NB4 (cell line): Measurements from ENCODE around the gene RECQL5.
"Not testable (repeated sequence)": the region's sequence is repeated elsewhere in the genome, so short reads cannot be mapped to it uniquely, and the experiment has no call there.

Source experiments
- DNase-seq: peaks from one replicate; pipeline ENCODE4 v3.0.0; 2010; ENCODE audit warnings: low read depth
- H3K4me3 ChIP-seq: one replicate; pipeline ENCODE4 v1.5.1; 2011; ENCODE audit warnings: mild to moderate bottlenecking, low read depth, low read length, moderate library complexity
- CTCF ChIP-seq: IDR thresholded peaks from one replicate; pipeline ENCODE4 v1.5.1; 2012; ENCODE audit warnings: low read depth, low read length
- MYC ChIP-seq: IDR thresholded peaks from 2 replicates; pipeline ENCODE4 v1.6.1; 2011; ENCODE audit warnings: low read depth, low read length
- POLR2A ChIP-seq: IDR thresholded peaks from 2 replicates; pipeline ENCODE4 v1.6.1; 2011; ENCODE audit warnings: mild to moderate bottlenecking; ENCODE audit not compliant: insufficient read length; ENCODE audit errors: extremely low read depth
- TF ChIP-seq, protein P1 (sequence below): IDR thresholded peaks from 2 replicates; pipeline ENCODE4 v1.6.1; 2011; ENCODE audit warnings: low read depth, low read length

The RECQL5 gene

DNA sequence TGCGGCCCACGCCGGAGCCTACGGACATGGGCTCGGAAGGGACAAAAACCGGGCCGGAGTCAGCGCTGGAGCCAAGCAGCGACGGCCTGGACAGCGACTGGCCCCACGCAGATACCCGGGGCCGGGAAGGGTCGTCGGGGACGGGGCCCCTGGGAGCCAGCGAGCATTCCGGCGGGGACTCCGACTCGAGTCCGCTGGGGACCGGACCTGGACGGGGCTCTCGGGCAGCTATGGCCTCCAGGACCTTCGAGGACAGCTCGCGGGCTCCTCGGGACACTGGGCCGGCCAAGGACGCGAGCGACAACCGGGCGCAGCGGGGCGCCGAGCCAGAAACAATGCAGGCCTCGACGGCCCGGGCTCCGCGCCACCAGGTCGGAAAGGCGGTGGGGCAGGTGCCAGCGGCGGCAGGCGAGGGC lies 78.3 kb downstream of the RECQL5 start:
- TF ChIP-seq, protein P1, sequence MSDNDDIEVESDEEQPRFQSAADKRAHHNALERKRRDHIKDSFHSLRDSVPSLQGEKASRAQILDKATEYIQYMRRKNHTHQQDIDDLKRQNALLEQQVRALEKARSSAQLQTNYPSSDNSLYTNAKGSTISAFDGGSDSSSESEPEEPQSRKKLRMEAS, result no peak
- no peak for TF ChIP-seq MYC
- TF ChIP-seq CTCF, result no peak
- no peak for TF ChIP-seq POLR2A
- H3K4me3 ChIP-seq, result peak overlapping the region; percentile 56
- DNase-seq, result no peak

DNA sequence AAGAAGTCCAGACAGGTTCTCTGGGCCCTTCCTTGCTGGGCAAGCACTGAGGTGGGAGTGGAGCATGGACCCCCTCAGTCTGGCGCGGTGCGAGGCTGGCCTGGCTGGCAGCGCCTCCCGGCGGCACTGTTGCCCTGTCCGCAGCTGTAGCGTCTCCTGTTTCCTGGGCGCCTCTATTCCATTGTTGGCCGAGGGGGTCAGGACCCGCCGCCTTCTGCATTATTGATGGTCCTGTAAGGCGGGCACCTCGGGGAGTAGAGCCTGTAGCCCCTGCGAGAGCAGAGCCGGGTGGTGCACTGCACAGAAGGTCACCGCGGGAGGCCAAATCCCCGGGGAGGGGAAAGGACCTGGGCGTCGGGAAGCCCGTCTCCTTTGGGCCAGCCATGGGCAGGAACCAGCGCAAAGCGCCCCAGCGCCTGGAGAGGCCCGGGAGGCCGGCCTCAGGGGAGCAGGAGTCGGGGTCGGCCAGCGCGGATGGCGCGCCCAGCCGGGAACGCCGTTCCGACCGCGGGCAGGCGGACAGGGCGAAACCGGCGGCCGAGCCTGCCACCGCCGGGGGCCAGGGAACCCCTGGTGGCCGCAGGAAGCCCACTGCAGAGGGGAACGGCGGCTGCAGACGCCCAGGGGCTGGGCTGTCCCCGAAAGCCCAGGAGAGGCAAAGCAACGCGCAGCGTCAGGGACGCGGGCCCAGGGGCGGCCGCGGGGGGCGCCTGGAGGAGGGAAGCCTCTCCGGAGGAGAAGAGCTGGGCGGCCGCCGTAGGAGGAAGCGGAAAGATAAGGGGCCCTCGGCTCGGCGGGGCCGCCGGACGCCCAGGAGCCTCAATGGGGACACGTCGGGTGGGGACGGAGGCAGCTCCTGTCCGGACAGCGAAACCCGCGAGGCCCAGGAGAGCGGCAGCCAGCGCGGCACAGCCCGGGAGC lies 79.0 kb downstream of the RECQL5 start, which contains the start of gene MYO15B:
MYO15B (plus strand) TSS at position 126 of the 921 bp plus-strand sequence; CDS start at position 384, 258 bp downstream.
- DNase-seq, result peak; percentile 87
- TF ChIP-seq CTCF (peak; percentile 31), MYC (no peak), POLR2A (peak; percentile 36)
- TF ChIP-seq, protein P1, result no peak
- peak within 1 kb of the TSS; percentile 56 for H3K4me3 ChIP-seq

GRCh38 chr17:75584849-75585175 lies 82.1 kb downstream of the RECQL5 start:
- TF ChIP-seq POLR2A, result no peak
- TF ChIP-seq, protein P1, result no peak
- TF ChIP-seq MYC, result no peak
- TF ChIP-seq CTCF, result no peak
- no peak overlapping the region for H3K4me3 ChIP-seq
- DNase-seq, result no peak

DNA sequence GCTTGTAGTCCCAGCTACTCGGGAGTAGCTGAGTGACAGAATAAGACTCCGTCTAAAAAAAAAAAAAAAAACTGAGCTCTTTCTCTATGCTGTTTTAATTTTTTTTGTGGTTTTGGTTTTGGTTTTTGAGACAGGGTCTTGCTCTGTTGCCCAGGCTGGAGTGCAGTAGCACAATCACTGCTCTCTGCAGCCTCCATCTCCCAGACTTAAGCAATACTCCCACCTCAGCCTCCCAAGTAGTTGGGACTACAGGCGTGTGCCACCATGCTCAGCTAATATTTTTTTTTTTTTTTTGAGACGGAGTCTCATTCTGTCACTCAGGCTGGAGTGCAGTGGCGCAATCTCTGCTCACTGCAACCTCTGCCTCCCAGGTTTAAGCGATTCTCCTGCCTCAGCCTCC lies 83.8 kb downstream of the RECQL5 start:
- DNase-seq, result not testable (repeated sequence)

GRCh38 chr17:75581121-75581725 lies 85.7 kb downstream of the RECQL5 start:
- H3K4me3 ChIP-seq, DNase-seq: not testable (repeated sequence)

More for the DNA sequence above, 83.8 kb downstream of the RECQL5 start:
- H3K4me3 ChIP-seq, result not testable (repeated sequence)
